ENCODE results near the gene AQP5.

AQP5 gene

GRCh38 chr12:49950273-49951251 is 11.1 kb upstream of the AQP5 start, which contains the start of gene AQP2:
Gene AQP2, plus strand, starts transcription at chr12:49950737. Its CDS starts 94 bp downstream, at chr12:49950831.
- DNase-seq (ENCODE audit: low spot score) = no peak

GRCh38 chr12:49951411-49952240 is 10.0 kb upstream of the AQP5 start:
- DNase-seq (ENCODE audit: low spot score) = no peak

- DNase-seq (ENCODE audit: low spot score) = no peak
Observed at GRCh38 chr12:49952391-49953055, 9.1 kb upstream of the AQP5 start.

- DNase-seq (ENCODE audit: low spot score) = no peak
Observed at GRCh38 chr12:49953151-49953550, 8.5 kb upstream of the AQP5 start.

GRCh38 chr12:49953961-49954846 is 7.5 kb upstream of the AQP5 start:
- DNase-seq (ENCODE audit: low spot score) = no peak

- DNase-seq (ENCODE audit: low spot score) = no peak
Observed at GRCh38 chr12:49954863-49955830, 6.5 kb upstream of the AQP5 start.

- DNase-seq (ENCODE audit: low spot score) = no peak
Observed at GRCh38 chr12:49955899-49956662, 5.6 kb upstream of the AQP5 start.

GRCh38 chr12:49956663-49957569 is 4.8 kb upstream of the AQP5 start:
- no peak for DNase-seq (ENCODE audit: low spot score)

- DNase-seq (ENCODE audit: low spot score) = no peak
Observed at GRCh38 chr12:49957570-49957967, 4.1 kb upstream of the AQP5 start.

GRCh38 chr12:49959685-49960473 is 1.8 kb upstream of the AQP5 start:
- DNase-seq (ENCODE audit: low spot score) = no peak

- DNase-seq (ENCODE audit: low spot score) = no peak
Observed at GRCh38 chr12:49960474-49961110, 1.1 kb upstream of the AQP5 start.

GRCh38 chr12:49961993-49962764 is 507 bp downstream of the AQP5 start:
- no peak for DNase-seq (ENCODE audit: low spot score)

- no peak for DNase-seq (ENCODE audit: low spot score)
Observed at GRCh38 chr12:49962861-49963765, 1.4 kb downstream of the AQP5 start.

- no peak for DNase-seq (ENCODE audit: low spot score)
Observed at GRCh38 chr12:49963976-49964815, 2.5 kb downstream of the AQP5 start.

Measured in activated CD4-positive, alpha-beta T cell treated with anti-CD3 and anti-CD28 coated beads, Interleukin-2, Interleukin-4, amounts not matched to agents 100 ng/mL and 50 ng/mL, durations not matched to agents 16 hours and 8 hours (primary cell).